HG02885 (cell line): ENCODE measurements around the gene BCR.

ENCODE experiments used
- ATAC-seq: cut with Tn5 transposase; IDR thresholded peaks from one replicate; pipeline ENCODE4 v1.9.1; 2021; ENCODE audit warnings: mild to moderate bottlenecking; ENCODE audit not compliant: unreplicated experiment, poor library complexity

Gene BCR

DNA sequence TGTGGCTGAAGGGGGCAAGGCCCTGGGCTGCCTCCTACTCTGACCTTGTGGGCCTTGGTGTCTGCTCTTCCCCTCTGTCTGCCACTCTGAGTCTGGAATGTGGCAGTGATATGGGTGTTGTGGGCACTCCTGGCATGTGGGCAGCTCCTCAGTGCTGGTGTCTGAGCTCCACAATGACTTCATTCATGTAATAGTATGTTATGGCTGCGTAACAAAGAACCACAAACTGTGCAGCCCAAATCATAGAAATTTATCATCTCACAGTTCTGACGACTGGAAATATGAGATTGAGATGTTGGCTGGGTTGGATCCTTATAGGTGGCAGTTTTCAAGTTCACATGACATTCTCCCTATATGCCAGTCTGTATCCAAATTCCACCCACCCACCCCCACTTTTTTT is 59.1 kb downstream of the BCR start:
- no peak for ATAC-seq

- no peak for ATAC-seq
Measured at GRCh38 chr22:23240639-23241389, 60.5 kb downstream of the BCR start.

DNA sequence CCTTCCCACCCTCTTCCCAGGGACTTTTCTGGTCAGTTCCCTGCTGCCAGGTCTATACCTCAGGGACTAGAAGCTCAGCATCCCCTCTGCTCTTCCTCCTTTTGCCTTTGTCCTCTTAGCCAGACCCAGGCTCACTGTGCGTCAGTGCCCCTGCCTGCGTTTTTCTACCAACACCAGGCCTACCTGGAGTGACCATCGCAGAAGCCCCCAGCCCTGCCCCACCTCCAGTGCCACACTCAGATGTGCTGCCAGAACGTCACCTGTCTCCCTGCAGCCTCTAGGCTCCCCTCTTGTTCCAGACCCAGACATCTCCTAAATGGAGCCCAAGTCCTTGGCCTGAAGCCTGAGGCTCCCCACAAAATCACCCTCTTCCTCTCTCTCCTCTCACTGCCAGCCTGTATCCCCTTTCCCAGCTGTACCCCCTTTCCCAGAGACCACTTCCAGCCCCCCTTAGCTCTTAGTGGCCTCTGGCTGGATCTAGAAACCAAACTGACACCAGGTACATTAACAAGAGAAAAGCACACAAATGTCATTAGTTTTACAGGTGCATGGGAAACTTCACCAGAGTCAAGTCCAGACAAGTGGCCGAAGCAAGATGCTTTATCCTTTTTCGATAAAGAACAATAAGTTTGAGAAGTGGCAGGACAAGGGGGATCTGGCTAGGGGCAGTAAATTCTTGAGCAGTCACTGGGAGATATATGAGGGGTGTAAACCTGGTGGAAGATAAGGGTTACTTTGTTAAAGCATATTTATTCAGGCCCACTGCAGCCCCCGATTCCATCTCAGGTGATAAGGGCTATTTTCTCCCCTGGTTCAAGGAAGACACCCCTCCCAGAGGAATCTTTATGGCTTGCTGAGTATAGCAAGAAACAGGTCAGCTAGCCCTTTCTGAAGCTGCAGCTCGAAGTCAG is 61.5 kb downstream of the BCR start:
- ATAC-seq = no peak

DNA sequence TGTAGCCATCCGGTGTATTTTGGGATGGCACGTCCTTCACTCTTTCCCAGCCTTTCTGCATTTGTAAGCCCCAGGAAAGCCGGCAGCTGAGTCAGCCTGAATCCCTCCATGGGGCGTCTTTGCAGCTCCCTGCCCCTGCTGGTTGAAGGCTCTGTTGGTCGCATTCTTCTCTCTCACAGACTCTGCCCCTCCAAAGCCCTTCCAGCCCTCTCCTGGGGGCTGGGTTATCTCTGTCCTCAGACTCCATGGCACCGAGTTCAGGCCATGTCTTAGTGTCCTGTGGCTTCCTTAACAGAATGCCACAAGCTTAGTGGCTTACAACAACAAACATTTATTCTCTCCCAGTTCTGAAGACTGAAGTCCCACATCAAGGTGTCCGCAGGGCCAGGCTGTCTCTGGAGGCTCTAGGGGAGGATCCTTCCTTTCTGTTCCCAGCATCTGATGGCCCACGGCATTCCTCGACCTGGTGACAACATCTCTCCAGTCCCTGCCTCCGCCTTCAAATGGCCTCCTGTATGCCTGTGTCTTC is 62.2 kb downstream of the BCR start:
- ATAC-seq = no peak

DNA sequence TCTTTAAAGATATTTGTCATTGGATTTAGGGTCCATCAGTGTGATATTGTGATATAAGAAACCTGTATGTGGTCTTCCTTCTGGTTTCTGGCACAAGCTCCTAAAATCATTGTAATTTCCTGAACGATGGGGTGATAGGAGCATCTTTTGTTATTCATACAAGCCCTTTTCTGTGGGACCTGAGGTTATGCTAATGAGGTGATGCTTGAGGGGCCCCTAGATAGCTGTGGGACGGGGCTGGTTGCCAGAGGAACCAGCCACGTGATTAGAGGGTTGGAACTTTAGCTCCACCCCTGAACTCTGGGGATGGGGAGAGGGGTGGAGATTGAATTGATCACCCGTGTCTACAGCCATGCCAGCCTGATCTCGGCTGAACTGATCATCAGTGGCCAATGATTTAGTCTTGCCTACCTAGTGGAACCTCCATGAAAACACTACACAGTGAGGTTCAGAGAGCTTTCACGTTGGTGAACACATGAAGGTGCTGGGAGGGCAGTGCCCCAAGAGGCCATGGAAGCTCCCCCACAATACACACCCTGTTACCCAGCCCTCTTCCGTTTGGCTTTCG is 62.8 kb downstream of the BCR start:
- ATAC-seq = no peak

DNA sequence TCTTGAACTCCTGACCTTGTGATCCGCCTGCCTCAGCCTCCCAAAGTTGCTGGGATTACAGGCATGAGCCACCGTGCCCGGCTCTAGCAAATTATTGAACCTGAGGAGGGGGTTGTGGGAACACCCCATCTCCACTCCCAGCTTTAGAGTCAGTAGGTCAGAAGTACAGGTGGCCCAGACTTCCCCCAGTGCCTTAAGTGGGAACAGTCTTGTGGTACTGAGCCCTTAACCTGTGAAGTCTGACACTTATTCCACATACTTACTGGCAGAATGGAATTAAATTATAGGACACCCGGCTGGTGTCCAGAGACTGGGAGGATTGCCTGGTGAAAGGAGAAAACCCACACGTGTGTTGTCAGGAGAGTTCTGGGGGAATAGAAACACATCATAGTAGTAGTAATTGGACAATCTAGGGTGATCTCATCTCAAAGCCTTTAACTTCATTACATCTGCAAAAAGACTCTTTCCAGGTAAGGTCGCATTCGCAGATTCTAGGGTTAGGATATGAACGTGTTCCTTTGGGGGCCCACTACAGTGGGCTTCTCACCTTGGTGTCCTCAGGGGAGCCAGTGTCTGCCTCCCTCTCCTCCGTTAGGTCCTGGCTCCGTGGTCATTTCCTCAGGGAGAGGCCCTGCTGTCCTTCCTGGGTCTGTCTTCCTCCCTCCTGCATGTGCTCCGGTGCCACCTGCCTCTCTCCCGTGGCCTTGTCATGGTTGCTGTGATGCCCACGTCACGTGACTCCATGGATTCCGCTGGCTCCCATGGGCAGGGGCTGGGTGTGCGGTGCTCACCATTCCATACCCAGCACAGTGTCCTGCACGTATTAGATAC is 63.8 kb downstream of the BCR start:
- ATAC-seq = no peak

GRCh38 chr22:23244690-23245044 is 64.4 kb downstream of the BCR start:
- ATAC-seq = no peak

GRCh38 chr22:23245045-23245798 is 64.9 kb downstream of the BCR start:
- ATAC-seq = no peak

DNA sequence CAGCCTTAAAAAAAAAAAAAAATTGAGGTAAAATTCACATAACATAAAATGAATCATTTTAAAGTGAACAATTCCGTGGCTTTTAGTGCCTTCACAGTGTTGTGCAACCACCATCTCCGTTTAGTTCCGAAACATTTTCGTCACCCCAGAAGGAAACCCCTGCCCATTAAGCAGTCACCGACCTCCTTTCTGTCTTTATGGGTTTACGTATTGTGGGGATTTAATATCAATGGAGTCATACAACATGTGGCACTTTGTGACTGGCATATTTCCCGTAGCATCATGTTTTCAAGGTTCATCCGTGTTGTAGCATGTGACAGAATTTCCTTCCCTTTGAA is 65.5 kb downstream of the BCR start:
- no peak for ATAC-seq

DNA sequence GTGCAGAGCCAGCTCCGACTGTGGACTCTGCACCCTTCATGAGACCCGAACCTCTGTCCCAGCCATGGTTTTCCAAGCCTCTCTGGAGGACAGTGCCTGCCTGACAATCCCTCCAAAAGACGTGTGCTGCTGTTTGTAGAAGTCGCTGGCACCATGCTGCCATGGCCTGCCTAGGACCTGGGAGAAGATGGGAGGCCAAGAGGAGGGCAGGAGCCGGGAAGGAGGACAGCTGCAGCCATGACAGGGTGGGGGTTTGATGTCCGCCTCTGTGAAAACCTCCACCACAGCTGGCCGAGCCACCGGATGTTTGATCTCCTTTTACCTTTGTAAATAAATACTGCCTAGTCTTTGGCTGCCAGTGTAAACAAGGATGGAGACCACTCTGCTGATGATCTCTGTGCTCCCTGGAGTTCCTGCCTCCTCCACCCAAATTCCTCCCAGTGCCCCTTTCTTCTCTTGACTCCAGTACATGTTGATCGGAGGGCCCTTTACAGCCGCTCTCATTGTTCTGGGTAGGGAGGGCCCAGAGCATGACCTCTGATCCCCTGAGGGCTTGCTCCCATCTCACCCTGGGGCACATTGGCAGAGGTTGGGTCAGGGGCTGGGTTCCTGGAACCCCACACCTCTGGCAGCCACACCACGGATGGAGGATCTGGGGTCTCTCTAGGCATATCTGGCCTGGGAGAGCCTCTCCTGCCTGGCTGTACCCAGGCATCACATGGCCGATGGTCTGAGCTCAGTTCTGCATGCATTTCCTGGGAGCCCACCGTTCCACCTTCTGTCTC is 66.9 kb downstream of the BCR start:
- no peak for ATAC-seq

GRCh38 chr22:23248583-23248982 is 68.3 kb downstream of the BCR start:
- ATAC-seq = no peak

- ATAC-seq = no peak
Measured at GRCh38 chr22:23250056-23250784, 69.9 kb downstream of the BCR start.

DNA sequence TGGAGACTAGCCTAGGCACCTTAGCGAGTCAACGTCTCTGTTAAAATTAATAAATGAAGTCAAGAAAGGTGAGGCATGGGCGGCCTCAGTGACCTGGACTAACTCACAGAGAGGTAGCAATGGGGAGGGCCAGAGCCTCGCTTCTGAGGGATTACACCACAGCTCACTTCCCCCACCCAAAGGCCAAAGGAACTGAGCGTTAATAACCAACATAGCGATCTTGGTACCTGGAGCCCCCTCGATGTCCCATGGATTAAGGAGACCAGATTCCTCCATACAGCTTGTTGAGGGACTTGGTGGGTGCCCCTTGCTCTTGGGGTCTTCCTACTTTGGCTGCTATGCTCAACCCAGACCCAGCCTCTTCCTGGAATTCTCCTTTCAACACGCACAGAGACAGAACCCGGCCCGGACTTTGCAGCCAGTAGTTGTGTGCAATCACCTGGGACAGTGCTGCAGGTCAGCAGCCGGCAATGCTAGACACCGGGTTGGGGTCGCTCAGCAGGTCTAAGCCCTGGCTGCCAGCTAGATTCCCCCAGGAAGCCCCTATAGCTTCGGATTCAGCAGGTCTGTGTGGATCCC is 70.6 kb downstream of the BCR start:
- ATAC-seq = no peak

DNA sequence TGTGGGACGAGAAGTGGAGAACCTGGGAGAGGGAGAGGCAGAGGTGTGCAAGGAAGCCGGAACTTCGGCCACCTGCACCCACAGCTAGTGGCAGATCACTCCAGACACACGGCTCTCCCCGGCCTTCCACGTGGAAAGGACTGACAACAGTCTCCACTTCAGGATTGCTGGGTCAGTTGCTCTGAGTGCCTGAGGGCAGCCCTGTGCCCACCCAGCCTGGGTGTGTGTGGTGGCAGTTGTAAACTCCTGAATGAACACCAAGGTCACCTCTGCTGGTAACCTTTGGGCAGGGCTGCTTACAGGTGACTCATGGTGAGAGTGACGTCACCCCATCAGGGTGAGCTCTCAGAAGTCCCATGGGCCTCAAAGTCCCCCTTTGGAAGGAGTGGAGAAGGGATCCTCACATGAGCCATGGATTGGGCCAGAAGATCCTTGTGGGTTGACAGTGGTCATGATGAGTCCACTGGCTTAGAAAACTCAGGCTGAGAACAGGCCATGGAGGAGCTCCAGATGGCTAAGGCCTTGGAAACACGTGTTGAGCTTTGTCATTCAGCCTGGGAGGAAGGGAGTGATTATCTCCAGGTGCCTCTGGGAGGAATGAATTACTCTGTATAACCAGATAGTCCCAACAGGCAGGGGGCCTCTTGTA is 71.3 kb downstream of the BCR start:
- no peak for ATAC-seq

DNA sequence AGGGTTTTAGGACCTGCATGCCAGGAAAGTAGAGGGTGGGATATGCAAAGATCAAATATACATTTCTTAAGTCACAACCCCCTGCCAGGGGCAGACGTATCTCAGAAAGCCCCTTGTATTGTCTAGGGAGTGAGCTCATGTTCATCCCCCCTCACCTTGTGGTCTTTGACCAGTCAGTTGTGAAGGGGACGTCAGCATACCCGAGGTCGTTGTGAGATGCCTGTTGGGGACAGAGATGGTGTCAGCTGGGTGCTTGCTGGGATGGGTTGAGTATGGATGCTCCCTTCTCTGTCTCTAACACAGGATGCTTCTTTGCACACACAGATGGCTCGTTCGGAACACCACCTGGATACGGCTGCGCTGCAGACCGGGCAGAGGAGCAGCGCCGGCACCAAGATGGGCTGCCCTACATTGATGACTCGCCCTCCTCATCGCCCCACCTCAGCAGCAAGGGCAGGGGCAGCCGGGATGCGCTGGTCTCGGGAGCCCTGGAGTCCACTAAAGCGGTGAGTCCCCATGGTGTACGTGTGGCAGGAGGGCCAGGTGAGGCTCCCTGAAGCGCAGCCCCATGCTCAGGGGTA is 73.3 kb downstream of the BCR start:
- ATAC-seq = no peak

DNA sequence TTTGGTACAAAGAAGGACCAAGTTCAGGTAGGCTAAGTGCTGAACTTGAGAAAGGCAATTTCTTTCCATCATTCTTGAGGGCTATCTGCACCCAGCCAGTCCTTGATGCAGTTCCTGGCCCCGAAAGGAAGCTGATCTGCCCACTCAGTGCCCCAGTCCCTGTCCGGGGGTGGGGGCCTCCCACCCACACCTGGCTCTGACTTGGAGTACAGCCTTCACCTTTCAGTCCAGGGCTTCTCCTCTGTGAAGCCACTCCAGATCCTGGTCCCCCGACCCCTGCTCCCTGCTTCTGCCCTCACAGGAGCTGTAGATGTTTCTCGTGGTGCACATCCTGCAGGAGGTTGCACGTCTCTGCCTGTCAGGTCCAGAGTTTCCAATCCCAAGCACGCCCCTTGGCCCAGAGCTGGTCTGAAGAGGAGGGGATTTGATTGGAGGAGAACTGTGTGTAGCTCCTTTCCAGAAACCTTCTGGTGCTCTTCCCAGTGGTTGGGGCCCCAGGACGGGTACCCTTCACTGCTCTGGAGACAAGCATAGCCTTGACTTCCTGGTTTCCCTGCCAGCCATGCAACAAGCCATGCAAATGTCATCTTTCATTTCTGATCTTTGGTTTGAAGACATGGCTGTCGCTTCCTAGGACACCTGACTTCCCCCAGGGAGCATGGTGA is 75.3 kb downstream of the BCR start:
- no peak for ATAC-seq
